Measurements from ENCODE around the gene TAOK1. TPM values are rescaled to one million over a fixed set of nuclear protein-coding genes. Genes with fewer than 3 reads are reported as not detected.

Gene TAOK1
- total and polyA plus RNA-seq, 9 of the 15 experiments (the other 6 are each of a cell fraction or from before 2014, with no cell fraction given): 3.2 to 33.1 (median 16.5) TPM

- no peak for FAIRE-seq
- intact Hi-C loops (cut with micrococcal nuclease) (no loop called here), in situ Hi-C loops (cut with MboI) (no loop called here)
Measured at GRCh38 chr17:29379084-29379991, 10.8 kb upstream of the TAOK1 start.

GRCh38 chr17:29383686-29384085 is 6.5 kb upstream of the TAOK1 start:
- no TSS peak for BruUV-seq (replicated peaks)
- ATAC-seq: no peak
- no peak overlapping the region for H2AFZ ChIP-seq (ENCODE audit: low read depth, low read length)
- H4K20me1 ChIP-seq (replicated peaks; ENCODE audit: control insufficient read depth, insufficient read depth, low read length): no peaks in the 10 kb centered on the region
- H3K27ac ChIP-seq (ENCODE audit: extremely low read depth, low read depth, low read length): no peak overlapping the region
- FAIRE-seq: no peak
- H3K4me2 ChIP-seq (ENCODE audit: insufficient read depth, low read length): no peak overlapping the region
- CTCF ChIA-PET (ENCODE audit: low intra/inter-chr PET ratio): no interaction called here
- in situ Hi-C loops (cut with MboI) (no loop called here), intact Hi-C loops (cut with micrococcal nuclease) (no loop called here)
- no peaks in the 10 kb centered on the region for H3K9me3 ChIP-seq (replicated peaks; ENCODE audit: control insufficient read depth, insufficient read depth, low read depth, low read length)
- H3K9me1 ChIP-seq (ENCODE audit: control insufficient read depth, insufficient read depth, low read length): no peaks in the 10 kb centered on the region
- POLR2A ChIA-PET: interaction anchor here (0.6 kb wide), 2 partner anchors 16 to 85 kb away, joined by 4 read pairs; no protein-coding TSS in a partner anchor
- DNase-seq (ENCODE audit: extremely low read depth in 1 of 4, low spot score in 3 of 4): no peak
- H3K79me2 ChIP-seq (ENCODE audit: control insufficient read depth, insufficient read depth, low read length): no peaks in the 10 kb centered on the region
- H3K4me1 ChIP-seq (replicated peaks in 1 of 2; ENCODE audit: control insufficient read depth in 2 of 2, insufficient read depth in 2 of 2, low read length in 2 of 2): peaks cover 0 to 2% of the 10 kb centered on the region in 2 experiments; a peak in 2 of 5 replicates
- WGBS (ENCODE audit: insufficient coverage, low coverage, missing lambda C conversion rate): 8% methylated on average over 1 of the region's 1 CpG
- no peaks in the 10 kb centered on the region for H3K27me3 ChIP-seq (ENCODE audit: control insufficient read depth in 2 of 2, insufficient read depth in 2 of 2, low read length in 2 of 2)
- H3K9ac ChIP-seq (ENCODE audit: insufficient read depth in 1 of 2, low read depth in 2 of 2, low read length in 2 of 2): no peak overlapping the region
- H3K4me3 ChIP-seq: no peak overlapping the region
- H3K36me3 ChIP-seq (ENCODE audit: control insufficient read depth, insufficient read depth, low read length): no peaks in the 10 kb centered on the region
- TF ChIP-seq IRF1 (CRISPR knock-in tag; IDR thresholded peaks at IDR 0.05; ENCODE audit: borderline replicate concordance): no peak
- no peak for TF ChIP-seq HCFC1 (IDR thresholded peaks at IDR 0.05; ENCODE audit: low read depth, low read length)
- no peak for TF ChIP-seq KDM1A (IDR thresholded peaks at IDR 0.05)
- TF ChIP-seq NCOR1 (IDR thresholded peaks at IDR 0.05): no peak
- TF ChIP-seq GABPB1 (CRISPR knock-in tag; IDR thresholded peaks at IDR 0.05): no peak
- TF ChIP-seq ZNF75A (CRISPR knock-in tag; IDR thresholded peaks at IDR 0.05): no peak
- no peak for TF ChIP-seq PTRF (tag; IDR thresholded peaks at IDR 0.05)
- no peak for TF ChIP-seq CTCF (IDR thresholded peaks at IDR 0.05 in 2 of 3, conservative IDR thresholded peaks at IDR 0.05 in 1 of 3; ENCODE audit: insufficient read depth in 2 of 3, low read depth in 1 of 3, low read length in 3 of 3)
- TF ChIP-seq EP400 (IDR thresholded peaks at IDR 0.05): no peak
- TF ChIP-seq, protein P1, sequence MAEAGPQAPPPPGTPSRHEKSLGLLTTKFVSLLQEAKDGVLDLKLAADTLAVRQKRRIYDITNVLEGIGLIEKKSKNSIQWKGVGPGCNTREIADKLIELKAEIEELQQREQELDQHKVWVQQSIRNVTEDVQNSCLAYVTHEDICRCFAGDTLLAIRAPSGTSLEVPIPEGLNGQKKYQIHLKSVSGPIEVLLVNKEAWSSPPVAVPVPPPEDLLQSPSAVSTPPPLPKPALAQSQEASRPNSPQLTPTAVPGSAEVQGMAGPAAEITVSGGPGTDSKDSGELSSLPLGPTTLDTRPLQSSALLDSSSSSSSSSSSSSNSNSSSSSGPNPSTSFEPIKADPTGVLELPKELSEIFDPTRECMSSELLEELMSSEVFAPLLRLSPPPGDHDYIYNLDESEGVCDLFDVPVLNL (CRISPR knock-in tag; IDR thresholded peaks at IDR 0.05; ENCODE audit: low read depth): no peak

More at GRCh38 chr17:29379084-29379991, 10.8 kb upstream of the TAOK1 start:
- TF ChIP-seq PHB (CRISPR knock-in tag; IDR thresholded peaks at IDR 0.05) (no peak), ZNF316 (IDR thresholded peaks at IDR 0.05) (0 out of 2 replicates have a peak, but pooled peaks have one; percentile 21)
- ChIA-PET CTCF (ENCODE audit: low intra/inter-chr PET ratio) (no interaction called here), POLR2A (no interaction called here)
- H3K27ac ChIP-seq (ENCODE audit: extremely low read depth, low read depth, low read length): no peak overlapping the region
- H3K4me1 ChIP-seq (replicated peaks in 1 of 2; ENCODE audit: control insufficient read depth in 2 of 2, insufficient read depth in 2 of 2, low read length in 2 of 2): peaks cover 0 to 4% of the 10 kb centered on the region in 2 experiments; a peak in 2 of 5 replicates
- H3K27me3 ChIP-seq (ENCODE audit: control insufficient read depth in 2 of 2, insufficient read depth in 2 of 2, low read length in 2 of 2): no peaks in the 10 kb centered on the region
- no peak for ATAC-seq
- no TSS peak for BruUV-seq (replicated peaks)
- H3K9me1 ChIP-seq (ENCODE audit: control insufficient read depth, insufficient read depth, low read length): no peaks in the 10 kb centered on the region
- H2AFZ ChIP-seq (ENCODE audit: low read depth, low read length): peak overlapping the region; percentile 42
- DNase-seq (ENCODE audit: extremely low read depth in 1 of 4, low spot score in 3 of 4): no peak
- H4K20me1 ChIP-seq (replicated peaks; ENCODE audit: control insufficient read depth, insufficient read depth, low read length): no peaks in the 10 kb centered on the region; the same call in 1 of the 2 replicates
- H3K9ac ChIP-seq (ENCODE audit: insufficient read depth in 1 of 2, low read depth in 2 of 2, low read length in 2 of 2): no peak overlapping the region
- H3K79me2 ChIP-seq (ENCODE audit: control insufficient read depth, insufficient read depth, low read length): no peaks in the 10 kb centered on the region
- no peaks in the 10 kb centered on the region for H3K36me3 ChIP-seq (ENCODE audit: control insufficient read depth, insufficient read depth, low read length)
- 40% methylated on average over 11 of the region's 12 CpGs for WGBS (ENCODE audit: insufficient coverage, low coverage, missing lambda C conversion rate)
- H3K9me3 ChIP-seq (replicated peaks; ENCODE audit: control insufficient read depth, insufficient read depth, low read depth, low read length): no peaks in the 10 kb centered on the region
- H3K4me2 ChIP-seq (ENCODE audit: insufficient read depth, low read length): no peak overlapping the region
- H3K4me3 ChIP-seq: no peak overlapping the region

All from K562 (cell line).